Glutamatergic neuron (in vitro differentiated cells): ENCODE data around the gene R3HDM1. TPM values are rescaled to one million over a fixed set of nuclear protein-coding genes. Genes with fewer than 3 reads are reported as not detected.

Experiments used
- DNase-seq: peaks from one replicate; pipeline ENCODE4 v3.0.0; 2022
- H3K27ac Mint-ChIP-seq: one replicate; pipeline ENCODE4 v1.8.0; 2020; ENCODE audit warnings: mild to moderate bottlenecking, mixed read lengths, inconsistent platforms; ENCODE audit not compliant: unreplicated experiment
- H3K27me3 Mint-ChIP-seq: one replicate; pipeline ENCODE4 v1.8.0; 2020; ENCODE audit warnings: mild to moderate bottlenecking, moderate library complexity, mixed read lengths, inconsistent platforms; ENCODE audit not compliant: unreplicated experiment
- H3K36me3 Mint-ChIP-seq: one replicate; pipeline ENCODE4 v1.8.0; 2020; ENCODE audit warnings: mild to moderate bottlenecking, mixed read lengths, inconsistent platforms; ENCODE audit not compliant: unreplicated experiment
- H3K4me1 Mint-ChIP-seq: one replicate; pipeline ENCODE4 v1.8.0; 2020; ENCODE audit warnings: mild to moderate bottlenecking, low read depth, mixed read lengths, inconsistent platforms; ENCODE audit not compliant: unreplicated experiment
- H3K4me3 Mint-ChIP-seq: one replicate; pipeline ENCODE4 v1.8.0; 2020; ENCODE audit warnings: mild to moderate bottlenecking, mixed read lengths, inconsistent platforms; ENCODE audit not compliant: unreplicated experiment
- H3K9me3 Mint-ChIP-seq: one replicate; pipeline ENCODE4 v1.8.0; 2020; ENCODE audit warnings: mild to moderate bottlenecking, moderate library complexity, mixed read lengths, inconsistent platforms; ENCODE audit not compliant: unreplicated experiment
- CTCF ChIP-seq: fragments of 200-600 bp; sonication (generic); IDR thresholded peaks from one replicate; pipeline ENCODE4 v1.5.0; 2021; ENCODE audit not compliant: partially characterized antibody, unreplicated experiment
- total RNA-seq: library from RNA; stranded (reverse); fragmentation: NEBNext Ultra II Directional; extraction: Animal tissue kit (Norgen Biotek cat#: 25700); gene quantifications from one replicate; pipeline ENCODE4 v1.2.1, GENCODE V29; 2021; ENCODE audit not compliant: unreplicated experiment

Gene R3HDM1
- total RNA-seq, 1 donor from 2014 or later = 57.7 TPM

GRCh38 chr2:135504811-135505210, 26.5 kb upstream of the R3HDM1 start:
- no peak for DNase-seq
- Mint-ChIP-seq H3K9me3 (no peaks in the 10 kb centered on the region), H3K27ac (no peak overlapping the region), H3K36me3 (peaks cover 13% of the 10 kb centered on the region), H3K27me3 (no peaks in the 10 kb centered on the region), H3K4me3 (no peak overlapping the region), H3K4me1 (no peaks in the 10 kb centered on the region)
- TF ChIP-seq CTCF = no peak

GRCh38 chr2:135510577-135510976, 20.7 kb upstream of the R3HDM1 start:
- Mint-ChIP-seq H3K4me3 (no peak overlapping the region), H3K36me3 (peaks cover 8% of the 10 kb centered on the region), H3K27ac (no peak overlapping the region), H3K4me1 (no peaks in the 10 kb centered on the region), H3K27me3 (no peaks in the 10 kb centered on the region), H3K9me3 (peaks cover 1% of the 10 kb centered on the region)
- no peak for TF ChIP-seq CTCF
- no peak for DNase-seq

- peaks cover 8% of the 10 kb centered on the region for H3K36me3 Mint-ChIP-seq
- no peak overlapping the region for H3K4me3 Mint-ChIP-seq
- no peak for DNase-seq
- no peaks in the 10 kb centered on the region for H3K4me1 Mint-ChIP-seq
- H3K27ac Mint-ChIP-seq = no peak overlapping the region
- TF ChIP-seq CTCF = no peak
- H3K27me3 Mint-ChIP-seq = no peaks in the 10 kb centered on the region
- peaks cover 1% of the 10 kb centered on the region for H3K9me3 Mint-ChIP-seq
Measured at GRCh38 chr2:135512099-135512498, 19.2 kb upstream of the R3HDM1 start.

GRCh38 chr2:135525786-135526185, 5.5 kb upstream of the R3HDM1 start:
- no peak for DNase-seq
- Mint-ChIP-seq H3K36me3 (no peaks in the 10 kb centered on the region), H3K27ac (no peak overlapping the region), H3K27me3 (no peaks in the 10 kb centered on the region), H3K4me1 (no peaks in the 10 kb centered on the region), H3K9me3 (no peaks in the 10 kb centered on the region), H3K4me3 (no peak overlapping the region)
- no peak for TF ChIP-seq CTCF

- no peak for TF ChIP-seq CTCF
- no peak for DNase-seq
- H3K36me3 Mint-ChIP-seq = no peaks in the 10 kb centered on the region
- H3K9me3 Mint-ChIP-seq = no peaks in the 10 kb centered on the region
- H3K4me3 Mint-ChIP-seq = no peak overlapping the region
- H3K4me1 Mint-ChIP-seq = peaks cover 3% of the 10 kb centered on the region
- H3K27me3 Mint-ChIP-seq = peaks cover 3% of the 10 kb centered on the region
- H3K27ac Mint-ChIP-seq = no peak overlapping the region
Measured at GRCh38 chr2:135528006-135528405, 3.3 kb upstream of the R3HDM1 start.
